Non-pigmented ciliary epithelial cell (primary cell): ENCODE measurements around the gene BSCL2.
"Not testable (repeated sequence)": the region's sequence is repeated elsewhere in the genome, so short reads cannot be mapped to it uniquely, and the experiment has no call there.

Source experiments
- DNase-seq: peaks from one replicate; pipeline ENCODE4 v3.0.0-alpha.2; 2010; ENCODE audit warnings: low read depth

BSCL2 gene

DNA sequence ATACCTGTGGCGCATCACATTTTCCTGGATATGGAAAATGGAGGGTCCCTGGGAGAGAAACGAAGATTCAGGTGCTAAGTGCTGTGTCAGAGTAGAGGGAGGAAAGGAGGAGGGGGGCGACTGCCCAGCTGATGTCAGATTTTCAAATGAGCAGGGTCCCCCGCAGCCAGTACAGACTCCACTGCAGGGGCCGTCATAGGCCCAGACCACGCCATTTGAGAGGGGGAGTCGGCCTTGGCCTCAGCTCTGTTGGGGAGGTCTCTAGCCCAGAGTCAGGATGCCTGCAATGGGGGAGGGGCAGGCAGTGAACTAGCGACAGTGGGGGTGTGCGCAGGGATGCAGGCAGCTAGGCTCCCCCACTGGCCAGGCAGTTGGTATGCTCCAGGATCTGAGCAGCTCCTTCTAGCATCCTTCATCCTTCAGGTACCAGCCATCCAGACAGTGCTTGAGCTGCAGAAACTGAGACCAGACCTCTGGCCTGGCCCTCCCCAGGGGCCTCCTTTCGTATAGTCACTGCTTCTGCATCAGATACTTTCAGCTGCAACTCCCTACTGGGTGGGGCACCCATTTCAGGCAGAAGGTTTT is at the start of gene BSCL2, which contains the start of gene GNG3:
BSCL2 (minus strand) TSS at position 148 of the 585 bp plus-strand sequence. CDS start 229 bp downstream, outside the sequence.
GNG3 (plus strand) TSS at position 400 of the 585 bp plus-strand sequence. CDS start 620 bp downstream, outside the sequence.
- DNase-seq: no peak

DNA sequence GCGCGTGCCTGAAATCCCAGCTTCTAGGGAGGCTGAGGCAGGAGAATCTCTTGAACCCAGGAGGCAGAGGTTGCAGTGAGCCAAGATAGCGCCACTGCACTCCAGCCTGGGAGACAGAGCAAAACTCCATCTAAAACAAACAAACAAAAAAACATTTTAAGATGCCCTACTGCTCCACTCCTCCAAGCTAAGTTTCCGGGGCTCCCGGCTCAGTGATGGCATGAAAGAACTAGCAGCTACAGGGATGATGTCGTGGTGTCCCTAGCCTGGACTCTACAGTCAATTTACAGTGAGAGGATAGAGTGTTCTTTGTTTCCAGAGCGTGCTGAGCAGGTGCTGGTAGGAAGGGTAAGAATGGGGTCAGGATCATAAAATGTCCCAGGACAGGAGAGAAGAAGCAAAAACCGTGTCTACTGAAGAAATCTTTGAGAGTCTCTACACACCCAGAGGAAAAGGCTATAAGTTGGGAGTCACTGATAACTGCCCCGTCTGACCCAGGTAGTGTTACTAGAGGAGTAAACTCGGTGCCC is 47.9 kb upstream of the BSCL2 start:
- no peak for DNase-seq

DNA sequence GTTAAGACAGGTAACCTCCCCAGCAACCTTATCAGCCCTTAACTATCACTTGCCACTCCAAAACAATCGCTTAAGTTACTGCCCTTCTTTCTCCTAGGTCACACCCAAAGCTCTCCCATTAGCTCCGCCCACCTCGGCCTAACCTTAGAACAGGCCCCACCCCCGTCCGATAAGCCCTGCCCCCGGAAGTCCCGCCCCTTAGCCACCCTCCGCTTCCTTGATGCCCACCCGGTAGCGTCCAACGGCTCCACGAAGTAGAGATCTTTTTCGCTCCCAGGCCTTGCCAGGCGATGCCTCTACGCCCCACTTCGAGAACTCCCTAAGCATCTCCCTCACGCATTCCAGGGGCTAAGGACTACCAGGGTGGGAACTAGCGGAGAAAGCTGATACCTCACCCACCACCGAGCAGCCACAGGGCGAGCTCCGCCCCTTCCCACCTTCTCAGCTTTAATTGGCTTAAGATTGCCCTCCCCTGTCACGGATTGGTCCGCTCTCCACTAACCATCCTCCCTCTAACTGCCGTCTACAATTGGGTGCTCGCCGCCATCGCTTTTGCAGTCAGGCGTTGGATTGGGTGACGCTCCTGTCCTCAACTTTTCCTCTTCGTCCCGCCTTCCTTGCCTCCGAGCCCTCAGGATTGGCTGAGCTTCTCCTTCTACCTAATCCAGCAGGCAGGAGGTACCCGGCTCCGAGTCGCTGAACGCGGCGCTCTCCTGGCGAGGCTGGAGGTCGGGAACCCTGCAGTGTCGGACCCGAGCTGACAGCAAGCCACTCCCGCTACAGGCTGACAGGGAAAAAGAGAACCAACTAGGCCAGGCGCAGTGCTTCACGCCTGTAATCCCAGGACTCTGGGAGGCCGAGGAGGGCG is 46.7 kb upstream of the BSCL2 start, which contains the start of gene ZBTB3:
ZBTB3 (minus strand) TSS at position 425 of the 868 bp plus-strand sequence. CDS start 496 bp downstream, outside the sequence.
- DNase-seq: peak; percentile 99

DNA sequence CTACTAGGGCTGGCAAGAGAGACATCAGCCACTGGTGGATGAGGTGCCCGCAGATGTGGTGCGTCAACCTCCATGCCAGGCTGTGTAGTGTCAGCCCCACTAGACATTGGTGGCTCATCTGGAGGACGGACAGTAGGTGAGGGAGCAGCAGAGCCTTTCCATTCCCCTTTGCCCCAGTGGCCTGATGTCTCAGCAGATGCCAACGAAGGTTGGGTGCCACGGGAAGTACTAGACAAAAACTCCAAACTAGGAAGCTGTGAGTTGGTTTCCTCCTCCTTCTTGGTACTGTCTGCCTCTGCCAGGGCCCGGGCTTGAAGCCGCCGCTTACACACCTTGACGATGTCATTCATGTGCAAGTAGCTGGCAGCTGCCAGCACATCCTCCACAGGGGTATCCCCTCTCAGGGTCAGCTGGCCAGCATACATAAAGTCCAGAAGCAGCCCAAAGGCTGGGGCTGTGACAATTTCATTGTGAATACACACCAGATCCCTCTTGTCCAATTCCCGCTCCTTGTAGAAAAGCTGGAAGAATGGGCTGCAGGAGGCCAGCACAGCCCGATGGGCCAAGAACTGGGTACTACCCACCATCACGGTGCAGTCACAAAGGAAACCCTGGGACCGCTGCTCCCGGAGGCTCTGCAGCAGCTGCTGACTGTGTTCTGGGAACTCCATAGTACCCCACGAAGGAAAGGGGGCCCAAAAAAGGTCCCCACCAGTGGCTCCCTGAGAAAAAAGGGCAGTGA is 45.9 kb upstream of the BSCL2 start:
- DNase-seq: no peak

GRCh38 chr11:62752177-62752785 is 45.1 kb upstream of the BSCL2 start:
- no peak for DNase-seq

- DNase-seq: not testable (repeated sequence)
Observed at GRCh38 chr11:62749931-62750330, 42.7 kb upstream of the BSCL2 start.

GRCh38 chr11:62747475-62748160 is 40.4 kb upstream of the BSCL2 start:
- DNase-seq: no peak

DNA sequence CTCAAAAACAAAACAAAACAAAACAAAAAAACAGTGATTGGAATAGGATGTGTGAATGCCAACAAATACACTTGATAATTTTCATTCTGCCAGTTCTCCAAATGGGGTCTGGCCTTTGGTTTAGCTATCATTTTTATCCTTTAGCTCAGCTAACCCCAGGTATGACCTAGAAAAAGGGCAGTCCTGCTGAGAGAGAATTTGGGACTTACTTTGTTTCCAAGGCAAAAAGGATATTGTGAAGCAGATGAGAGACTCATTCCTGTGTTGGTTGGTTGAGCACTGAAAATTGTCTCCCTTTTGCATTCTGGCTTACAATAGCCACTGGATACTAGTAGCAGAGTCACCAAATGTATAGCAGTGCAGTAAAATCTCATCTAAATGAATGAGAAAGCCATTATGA is 30.0 kb upstream of the BSCL2 start:
- no peak for DNase-seq

DNA sequence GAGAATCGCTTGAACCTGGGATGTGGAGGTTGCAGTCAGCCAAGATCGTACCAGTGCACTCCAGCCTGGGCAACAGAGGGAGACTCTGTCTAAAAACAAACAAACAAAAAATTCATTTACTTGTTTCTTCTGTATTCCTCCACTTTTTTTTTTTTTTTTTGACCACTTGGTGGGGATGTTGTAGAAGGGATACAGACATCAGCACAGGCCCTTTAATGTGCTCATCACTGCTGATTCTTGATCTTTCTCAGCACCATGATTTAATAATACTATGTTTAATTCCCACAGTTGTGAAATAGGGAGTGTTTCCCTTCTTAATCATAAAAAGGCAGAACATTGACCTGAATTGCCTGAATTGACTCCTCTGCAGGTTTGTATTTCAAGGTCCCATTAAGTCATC is 25.6 kb upstream of the BSCL2 start:
- no peak for DNase-seq

DNA sequence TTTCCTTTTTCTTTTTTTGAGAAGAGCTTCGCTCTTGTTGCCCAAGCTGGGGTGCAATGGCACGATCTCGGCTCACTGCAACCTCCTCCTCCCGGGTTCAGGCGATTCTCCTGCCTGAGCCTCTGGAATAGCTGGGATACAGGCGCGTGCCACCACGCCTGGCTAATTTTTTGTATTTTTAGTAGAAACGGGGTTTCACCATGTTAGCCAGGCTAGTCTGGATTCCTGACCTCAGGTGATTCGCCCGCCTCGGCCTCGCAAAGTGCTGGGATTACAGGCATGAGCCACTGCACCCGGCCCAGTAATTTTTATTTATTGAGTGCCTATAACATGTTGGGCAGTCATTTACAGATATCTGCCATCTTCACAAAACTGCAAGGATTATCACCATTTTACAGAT is 22.9 kb upstream of the BSCL2 start:
- not testable (repeated sequence) for DNase-seq

GRCh38 chr11:62728171-62728988 is 21.2 kb upstream of the BSCL2 start, which contains the start of gene TTC9C:
Gene TTC9C, plus strand, starts transcription at chr11:62728486. Its CDS starts 363 bp downstream, at chr11:62728849.
- DNase-seq: peak; percentile 58

GRCh38 chr11:62727872-62728170 is 20.6 kb upstream of the BSCL2 start:
- peak; percentile 92 for DNase-seq

DNA sequence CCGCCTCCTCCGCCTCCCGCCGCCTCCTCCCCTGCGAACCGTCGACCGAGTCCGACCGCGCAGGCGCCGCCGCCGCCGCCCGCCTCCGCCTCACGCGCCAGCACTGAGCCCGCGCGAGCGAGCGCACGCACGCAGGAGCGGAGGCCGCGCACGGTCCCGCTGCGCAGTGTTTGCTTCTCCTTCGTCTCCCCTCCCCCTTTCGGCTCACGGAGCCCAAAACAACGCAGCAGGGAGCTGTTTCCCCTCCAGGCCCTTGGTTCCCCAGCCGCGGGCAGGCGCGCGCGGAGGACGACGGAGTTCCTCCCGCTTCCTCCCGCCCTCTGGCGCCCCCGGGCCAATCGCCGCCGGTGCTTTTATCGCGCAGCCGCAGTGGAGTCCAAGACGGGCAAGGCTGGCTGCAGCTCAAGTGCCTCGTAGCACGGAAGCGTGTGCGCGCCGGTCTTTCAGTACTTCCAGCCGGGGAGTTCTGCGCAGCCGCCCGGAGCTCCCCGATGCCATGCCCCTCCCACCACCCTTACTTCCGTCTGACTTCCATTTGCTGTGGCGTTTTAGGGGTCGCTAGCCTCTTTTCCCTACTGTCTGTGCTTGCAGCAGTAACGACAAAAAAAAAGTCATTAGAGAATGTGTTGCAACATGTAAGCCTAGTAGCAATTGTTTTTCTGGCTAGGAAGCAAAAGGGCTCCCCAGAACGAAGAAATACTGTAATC is 20.1 kb upstream of the BSCL2 start, which contains the start of gene HNRNPUL2:
HNRNPUL2 (minus strand) TSS at position 293 of the 707 bp plus-strand sequence. CDS start 301 bp downstream, outside the sequence.
- peak; percentile 94 for DNase-seq

GRCh38 chr11:62726915-62727164 is 19.6 kb upstream of the BSCL2 start:
- no peak for DNase-seq

DNA sequence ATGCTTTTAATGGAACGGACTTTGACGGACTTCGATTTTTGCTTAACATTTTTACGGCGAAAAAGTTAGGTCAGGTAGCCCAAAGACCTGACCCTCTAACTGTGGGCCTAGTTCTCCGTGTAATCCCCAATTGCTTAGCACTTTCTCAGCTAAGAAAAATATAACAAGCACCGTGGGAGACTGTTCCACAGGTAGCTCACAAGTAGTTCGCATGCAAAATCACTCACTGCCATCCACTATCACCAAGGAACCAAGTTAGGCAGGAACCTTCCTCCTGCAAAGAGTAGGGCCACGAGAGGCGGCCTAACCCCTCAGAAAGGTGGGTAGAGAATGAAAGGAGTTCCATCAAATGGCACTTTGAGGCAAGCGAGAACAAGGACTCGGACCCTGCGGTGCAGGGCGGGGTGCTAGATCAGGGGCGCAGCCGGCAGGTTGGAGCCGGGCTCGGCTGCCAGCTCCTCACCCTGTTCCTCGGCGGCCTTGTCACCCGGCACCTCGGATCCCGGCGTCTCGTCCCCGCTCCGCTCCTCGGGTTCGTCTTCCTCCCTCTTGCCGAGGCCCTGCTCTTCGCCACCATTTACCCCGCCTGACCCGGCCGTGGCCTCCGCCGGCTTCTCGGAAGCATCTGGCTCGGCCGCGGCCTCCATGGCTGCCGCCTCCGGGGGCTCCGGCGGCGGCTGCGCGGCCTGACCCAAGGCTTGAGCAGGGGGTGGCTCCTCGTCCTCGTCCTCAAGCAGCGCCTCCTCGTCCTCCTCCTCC is 19.1 kb upstream of the BSCL2 start:
- no peak for DNase-seq

- no peak for DNase-seq
Observed at GRCh38 chr11:62725646-62726045, 18.4 kb upstream of the BSCL2 start.

- no peak for DNase-seq
Observed at GRCh38 chr11:62724171-62724570, 16.9 kb upstream of the BSCL2 start.

GRCh38 chr11:62721994-62722393 is 14.8 kb upstream of the BSCL2 start:
- no peak for DNase-seq
